Measurements from ENCODE around the gene TPRA1.

GRCh38 chr3:127595303-127595702, 4.8 kb upstream of the TPRA1 start:
- TF ChIP-seq CTCF (conservative IDR thresholded peaks at IDR 0.05; ENCODE audit: low read depth, low read length) (no peak), EZH2 (IDR thresholded peaks at IDR 0.05; ENCODE audit: borderline replicate concordance, low read depth, low read length, poor library complexity, severe bottlenecking) (no peak)

Data from A673 (cell line).